SU-DHL-6 (cell line): Measurements from ENCODE around the gene ANKS1B.

Experiments used
- CTCF ChIP-seq: fragments of 200-600 bp; sonication (generic); IDR thresholded peaks from one replicate; pipeline ENCODE4 v1.5.1; 2017; ENCODE audit warnings: antibody characterized with exemption, mild to moderate bottlenecking, low read length, moderate library complexity; ENCODE audit not compliant: insufficient read depth, poor library complexity, severe bottlenecking
- EZH2phosphoT487 ChIP-seq: fragments of 200-600 bp; sonication (generic), shearing (Covaris generic); conservative IDR thresholded peaks from 2 replicates; pipeline ENCODE4 v1.6.1; 2018; ENCODE audit warnings: mild to moderate bottlenecking, antibody characterized with exemption, low read length, moderate library complexity, mixed read lengths

GRCh38 chr12:98954506-98954905, 1030.2 kb downstream of the ANKS1B start:
- TF ChIP-seq CTCF (no peak), EZH2phosphoT487 (no peak)
